NCI-H2227 treated with DMSO at 0.1 percent for 48 hours (cell line): Measurements from ENCODE around the gene MRPL24.

ENCODE experiments used
- DNase-seq: peaks from one replicate; lab custom pipeline; 2025; lab: John Stamatoyannopoulos, UW

MRPL24 gene

GRCh38 chr1:156692441-156692924 is 48.4 kb downstream of the MRPL24 start:
- DNase-seq: no peak

- no peak for DNase-seq
Measured at GRCh38 chr1:156691665-156692440, 49.0 kb downstream of the MRPL24 start.

GRCh38 chr1:156691191-156691590 is 49.7 kb downstream of the MRPL24 start:
- DNase-seq: no peak

- DNase-seq: no peak
Measured at GRCh38 chr1:156690675-156691036, 50.2 kb downstream of the MRPL24 start.

- DNase-seq: no peak
Measured at GRCh38 chr1:156689953-156690674, 50.8 kb downstream of the MRPL24 start.

- peak; percentile 87 for DNase-seq
Measured at GRCh38 chr1:156689035-156689952, 51.6 kb downstream of the MRPL24 start.
